SK-N-SH (cell line): ENCODE data around the gene MEF2D. TPM values are rescaled to one million over a fixed set of nuclear protein-coding genes. Genes with fewer than 3 reads are reported as not detected.

Source experiments
- CTCF ChIA-PET: fragments of 300-600, 350-600 bp; formaldehyde crosslinking; extraction: SDS; loops from one replicate; lab custom pipeline; 2021; lab: Yijun Ruan, JAX
- POLR2A ChIA-PET: fragments of 350-600 bp; sonication (Branson Sonifier 250); formaldehyde crosslinking; extraction: SDS; loops from one replicate; lab custom pipeline; 2020; ENCODE audit warnings: antibody characterized with exemption, inconsistent platforms; lab: Yijun Ruan, JAX
- DNase-seq: peaks from one replicate; pipeline ENCODE4 v3.0.0; 2012
- H2AFZ ChIP-seq: fragments of 200-600 bp; sonication (generic); 2 replicates; pipeline ENCODE4 v1.8.1; 2016; ENCODE audit warnings: antibody characterized with exemption, mild to moderate bottlenecking, low read depth
- H3F3A ChIP-seq: fragments of 200-600 bp; sonication (generic); replicated peaks from 2 replicates; pipeline ENCODE3; 2016; ENCODE audit warnings: antibody characterized with exemption, mild to moderate bottlenecking; ENCODE audit not compliant: insufficient read depth
- H3K27ac ChIP-seq, 2 experiments: fragments of 200-500 bp in 1 of 2; fragments of 200-600 bp in 1 of 2; sonication (Bioruptor generic) in 1 of 2; sonication (generic), shearing (Covaris generic) in 1 of 2; 2 replicates each; pipeline versions ENCODE4 v1.5.1 to v1.6.1; 2014 to 2016; ENCODE audit warnings: low read depth in 2 of 2, inconsistent platforms in 1 of 2, low read length in 1 of 2, mild to moderate bottlenecking in 1 of 2, mixed read lengths in 1 of 2
- H3K27me3 ChIP-seq: fragments of 200-600 bp; sonication (generic), shearing (Covaris generic); 2 replicates; pipeline ENCODE4 v1.6.1; 2016; ENCODE audit warnings: mixed run types; ENCODE audit not compliant: insufficient read depth
- H3K36me3 ChIP-seq, 2 experiments: fragments of 200-500 bp in 1 of 2; fragments of 200-600 bp in 1 of 2; sonication (Bioruptor generic) in 1 of 2; sonication (generic) in 1 of 2; replicated peaks in 1 of 2; 2 replicates each; pipeline versions ENCODE3 to v1.5.1; 2014 to 2016; ENCODE audit warnings: low read length in 1 of 2, mild to moderate bottlenecking in 1 of 2; ENCODE audit not compliant: insufficient read depth in 2 of 2, control insufficient read depth in 1 of 2
- H3K4me1 ChIP-seq, 2 experiments: fragments of 200-500 bp in 1 of 2; fragments of 200-600 bp in 1 of 2; sonication (Bioruptor generic) in 1 of 2; sonication (generic), shearing (Covaris generic) in 1 of 2; 2 replicates each; pipeline versions ENCODE4 v1.5.1 to v1.6.1; 2014 to 2016; ENCODE audit warnings: low read depth in 1 of 2, low read length in 1 of 2, mixed run types in 1 of 2; ENCODE audit not compliant: insufficient read depth in 2 of 2, control insufficient read depth in 1 of 2
- H3K4me2 ChIP-seq: fragments of 200-600 bp; sonication (generic), shearing (Covaris generic); 2 replicates; pipeline ENCODE4 v1.6.1; 2017; ENCODE audit warnings: mixed run types
- H3K4me3 ChIP-seq, 2 experiments: fragments of 200-500 bp in 1 of 2; fragments of 200-600 bp in 1 of 2; sonication (Bioruptor generic) in 1 of 2; sonication (generic), shearing (Covaris generic) in 1 of 2; 2 replicates each; pipeline versions ENCODE4 v1.5.1 to v1.8.1; 2014 to 2016; ENCODE audit warnings: low read depth in 2 of 2, inconsistent platforms in 1 of 2, low read length in 1 of 2, mild to moderate bottlenecking in 1 of 2, mixed read lengths in 1 of 2, moderate library complexity in 1 of 2
- H3K79me2 ChIP-seq: fragments of 200-600 bp; sonication (generic); 2 replicates; pipeline ENCODE4 v1.8.1; 2017; ENCODE audit warnings: mild to moderate bottlenecking; ENCODE audit not compliant: insufficient read depth
- H3K9ac ChIP-seq: fragments of 200-600 bp; sonication (generic); 2 replicates; pipeline ENCODE4 v1.6.1; 2017; ENCODE audit warnings: mixed run types
- H3K9me2 ChIP-seq: fragments of 200-600 bp; sonication (generic); 2 replicates; pipeline ENCODE4 v1.6.1; 2017; ENCODE audit warnings: mixed run types
- H3K9me3 ChIP-seq: fragments of 200-600 bp; sonication (generic); 2 replicates; pipeline ENCODE4 v1.6.1; 2017; ENCODE audit warnings: mixed run types, mild to moderate bottlenecking, moderate library complexity
- H4K20me1 ChIP-seq: fragments of 200-600 bp; sonication (generic); 2 replicates; pipeline ENCODE4 v1.6.1; 2017; ENCODE audit warnings: mild to moderate bottlenecking, mixed run types; ENCODE audit not compliant: insufficient read depth
- FOSL2 ChIP-seq: IDR thresholded peaks from 2 replicates; pipeline ENCODE4 v1.4.0; 2012; ENCODE audit warnings: low read depth, mild to moderate bottlenecking, moderate library complexity, borderline replicate concordance
- FOXM1 ChIP-seq: IDR thresholded peaks from 2 replicates; pipeline ENCODE4 v1.4.0; 2012; ENCODE audit warnings: low read depth, mild to moderate bottlenecking
- GATA2 ChIP-seq: sonication (generic); formaldehyde crosslinking; IDR thresholded peaks from 2 replicates; pipeline ENCODE4 v1.5.0; 2020; ENCODE audit warnings: mild to moderate bottlenecking, missing genetic modification reagents
- JUND ChIP-seq: IDR thresholded peaks from 2 replicates; pipeline ENCODE4 v1.4.0; 2012
- MAX ChIP-seq: IDR thresholded peaks from 2 replicates; pipeline ENCODE4 v1.4.0; 2012; ENCODE audit warnings: low read depth
- MEF2A ChIP-seq: IDR thresholded peaks from 2 replicates; pipeline ENCODE4 v1.4.0; 2012; ENCODE audit warnings: low read depth, borderline replicate concordance
- NRF1 ChIP-seq: IDR thresholded peaks from 2 replicates; pipeline ENCODE4 v1.6.1; 2012; ENCODE audit warnings: low read depth, mild to moderate bottlenecking, low read length
- PBX3 ChIP-seq: IDR thresholded peaks from 2 replicates; pipeline ENCODE4; 2012
- REST ChIP-seq: IDR thresholded peaks from 2 replicates; pipeline ENCODE4 v1.6.1; 2012; ENCODE audit warnings: mild to moderate bottlenecking, low read depth, low read length, moderate library complexity
- RXRA ChIP-seq: IDR thresholded peaks from 2 replicates; pipeline ENCODE4 v1.4.0; 2012; ENCODE audit warnings: low read depth, mild to moderate bottlenecking, borderline replicate concordance
- SIN3A ChIP-seq: IDR thresholded peaks from 2 replicates; pipeline ENCODE4 v1.6.1; 2012; ENCODE audit warnings: low read depth, mild to moderate bottlenecking, low read length, moderate library complexity, borderline replicate concordance
- TAF1 ChIP-seq: IDR thresholded peaks from 2 replicates; pipeline ENCODE4 v1.6.1; 2012; ENCODE audit warnings: low read depth, mild to moderate bottlenecking, low read length, moderate library complexity, borderline replicate concordance
- USF1 ChIP-seq: IDR thresholded peaks from 2 replicates; pipeline ENCODE4 v1.4.0; 2012; ENCODE audit warnings: low read depth, borderline replicate concordance
- WGBS: methylation state at CpG from one replicate; pipeline ENCODE4 v1.1.6; 2017; ENCODE audit warnings: low lambda C conversion rate; 5-methylcytosine and 5-hydroxymethylcytosine counted together
- polyA plus RNA-seq, 3 experiments: library from polyadenylated mRNA; depleted of rRNA; stranded (reverse); fragments of >200 nt; gene quantifications; 2 replicates each; pipeline ENCODE4 v1.2.3, GENCODE V29; 2012

Gene MEF2D
- polyA plus RNA-seq, 1 of the 3 experiments (the other 2 are of a cell fraction) = 14.3 TPM

GRCh38 chr1:156474966-156475365 lies 25.6 kb downstream of the MEF2D start:
- WGBS = 98% methylated on average over 5 of the region's 7 CpGs
- Histone ChIP-seq H3K27me3 (no peaks in the 10 kb centered on the region), H3K4me2 (no peak overlapping the region), H3K4me3 (no peak overlapping the region), H3F3A (peaks cover 14% of the 10 kb centered on the region), H3K36me3 (peaks cover 42 to 76% of the 10 kb centered on the region in 2 experiments), H3K9me2 (no peaks in the 10 kb centered on the region), H2AFZ (no peak overlapping the region), H3K4me1 (peaks cover 2 to 5% of the 10 kb centered on the region in 2 experiments; a peak in 1 of 4 replicates), H4K20me1 (peaks cover 24% of the 10 kb centered on the region), H3K79me2 (peaks cover 16% of the 10 kb centered on the region), H3K9me3 (no peaks in the 10 kb centered on the region), H3K9ac (no peak overlapping the region), H3K27ac (no peak overlapping the region)
- CTCF ChIA-PET = interaction anchor here (1.8 to 2.7 kb wide), 2 partner anchors 11 to 17 kb away, joined by 7 to 8 read pairs; no protein-coding TSS in a partner anchor
- no peak for DNase-seq
- POLR2A ChIA-PET = no interaction called here
- no peak for TF ChIP-seq REST
- no peak for TF ChIP-seq TAF1
- no peak for TF ChIP-seq FOXM1
- no peak for TF ChIP-seq PBX3
- no peak for TF ChIP-seq FOSL2
- TF ChIP-seq NRF1 = no peak

- no peak overlapping the region for H3K4me2 ChIP-seq
- no peak for DNase-seq
- ChIA-PET CTCF (interaction anchor here (1.0 to 5.5 kb wide), 3 partner anchors 9 to 87 kb away, joined by 3 to 25 read pairs (median 4); no protein-coding TSS in a partner anchor), POLR2A (no interaction called here)
- H3K9me3 ChIP-seq = no peaks in the 10 kb centered on the region
- H3K9me2 ChIP-seq = no peaks in the 10 kb centered on the region
- peaks cover 0 to 2% of the 10 kb centered on the region in 2 experiments; a peak in 1 of 4 replicates for H3K4me1 ChIP-seq
- no peak overlapping the region for H2AFZ ChIP-seq
- H3K27me3 ChIP-seq = no peaks in the 10 kb centered on the region
- no peak overlapping the region for H3K4me3 ChIP-seq
- H3K79me2 ChIP-seq = peaks cover 11% of the 10 kb centered on the region
- H3K9ac ChIP-seq = no peak overlapping the region
- peaks cover 12% of the 10 kb centered on the region for H3F3A ChIP-seq
- WGBS = 99% methylated on average over 6 of the region's 9 CpGs
- H3K27ac ChIP-seq = no peak overlapping the region; a peak in 1 of 4 replicates
- 0 out of 2 replicates have a peak, but pooled peaks cover 10% of the 10 kb centered on the region for H4K20me1 ChIP-seq
- peaks cover 43 to 64% of the 10 kb centered on the region in 2 experiments for H3K36me3 ChIP-seq
- TF ChIP-seq RXRA (no peak), SIN3A (no peak), REST (no peak), GATA2 (no peak), USF1 (no peak), MAX (no peak), MEF2A (no peak), JUND (no peak)
Observed at GRCh38 chr1:156471496-156472490, 28.8 kb downstream of the MEF2D start.
